ENCODE results near the gene NAT16. TPM values are rescaled to one million over a fixed set of nuclear protein-coding genes. Genes with fewer than 3 reads are reported as not detected.
A peak's percentile ranks its signal among the peaks of the same experiment; 100 is the strongest.

NAT16 gene
- total and polyA plus RNA-seq, 2 of the 4 experiments (the other 2 are of a cell fraction) = 0.05 TPM; not detected in 1

DNA sequence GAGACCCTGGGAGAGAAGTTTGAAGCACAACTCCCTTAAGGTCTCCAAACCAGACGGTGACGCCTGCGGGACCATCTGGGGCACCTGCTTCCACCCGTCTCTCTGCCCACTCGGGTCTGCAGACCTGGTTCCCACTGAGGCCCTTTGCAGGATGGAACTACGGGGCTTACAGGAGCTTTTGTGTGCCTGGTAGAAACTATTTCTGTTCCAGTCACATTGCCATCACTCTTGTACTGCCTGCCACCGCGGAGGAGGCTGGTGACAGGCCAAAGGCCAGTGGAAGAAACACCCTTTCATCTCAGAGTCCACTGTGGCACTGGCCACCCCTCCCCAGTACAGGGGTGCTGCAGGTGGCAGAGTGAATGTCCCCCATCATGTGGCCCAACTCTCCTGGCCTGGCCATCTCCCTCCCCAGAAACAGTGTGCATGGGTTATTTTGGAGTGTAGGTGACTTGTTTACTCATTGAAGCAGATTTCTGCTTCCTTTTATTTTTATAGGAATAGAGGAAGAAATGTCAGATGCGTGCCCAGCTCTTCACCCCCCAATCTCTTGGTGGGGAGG is 42.4 kb downstream of the NAT16 start:
- DNase-seq (no peak), ATAC-seq (ENCODE audit: low read depth) (no peak; the same call in 1 of the 2 replicates)
- H3K4me1 ChIP-seq (ENCODE audit: control insufficient read depth, insufficient read depth, low read length) = peaks cover 22% of the 10 kb centered on the region; the same call in 1 of the 2 replicates
- TF ChIP-seq BHLHE40 (IDR thresholded peaks at IDR 0.05; ENCODE audit: low read depth, low read length) = peak; percentile 10; the same call in 1 of the 2 replicates
- no peak for TF ChIP-seq MXI1 (IDR thresholded peaks at IDR 0.05; ENCODE audit: borderline replicate concordance, low read depth, low read length)
- no peak for TF ChIP-seq CTCF (conservative IDR thresholded peaks at IDR 0.05; ENCODE audit: low read depth, low read length)
- TF ChIP-seq MAZ (IDR thresholded peaks at IDR 0.05; ENCODE audit: borderline replicate concordance, low read depth, low read length) = peak; percentile 13; the same call in 1 of the 2 replicates
- TF ChIP-seq POLR2A (IDR thresholded peaks at IDR 0.05; ENCODE audit: low read depth, low read length) = no peak; the same call in 1 of the 2 replicates
- peak; percentile 74 for TF ChIP-seq USF2 (IDR thresholded peaks at IDR 0.05; ENCODE audit: low read depth, low read length)
- peaks cover 32% of the 10 kb centered on the region for H3K36me3 ChIP-seq (ENCODE audit: control insufficient read depth, insufficient read depth, low read length)
- peaks cover 38% of the 10 kb centered on the region for H4K20me1 ChIP-seq (ENCODE audit: insufficient read depth, low read length)
- in situ Hi-C loops (cut with MboI; ENCODE audit: low sequenced_read_pairs) = loop anchor here (5.0 kb wide), 1 partner anchor 45 kb away; no protein-coding TSS in a partner anchor
- BruUV-seq (replicated peaks) = TSS peak; percentile 88
- H3K4me3 ChIP-seq (ENCODE audit: insufficient read depth, low read depth, low read length) = no peak overlapping the region
- peak overlapping the region; percentile 3; the same call in 1 of the 2 replicates for H3K18ac ChIP-seq (ENCODE audit: low read depth, low read length)
- peaks cover 8 to 30% of the 10 kb centered on the region in 2 experiments; a peak in 3 of 4 replicates for H3K79me1 ChIP-seq (ENCODE audit: low read depth in 1 of 2, low read length in 2 of 2)
- peak overlapping the region; percentile 89 for H3K4ac ChIP-seq (ENCODE audit: low read depth, low read length)
- peak overlapping the region; percentile 92 for H2BK120ac ChIP-seq (ENCODE audit: low read depth, low read length)
- H4K5ac ChIP-seq (ENCODE audit: low read depth, low read length) = peak overlapping the region; percentile 28; the same call in 1 of the 2 replicates
- peak overlapping the region; percentile 72; the same call in 1 of the 2 replicates for H3K23ac ChIP-seq (ENCODE audit: low read depth, low read length)
- no peaks in the 10 kb centered on the region for H3K9me3 ChIP-seq (ENCODE audit: control insufficient read depth, insufficient read depth, low read length)
- peaks cover 8% of the 10 kb centered on the region for H3K9me1 ChIP-seq (ENCODE audit: insufficient read depth, low read length)
- peak overlapping the region; percentile 89 for H3K14ac ChIP-seq (replicated peaks; ENCODE audit: low read depth, low read length)
- peak overlapping the region; percentile 88 for H2AK9ac ChIP-seq (replicated peaks; ENCODE audit: low read depth, low read length, poor library complexity)
- H3K27ac ChIP-seq (ENCODE audit: insufficient read depth, low read length) = peak overlapping the region; percentile 70
- 77% methylated on average over 5 of the region's 9 CpGs; no CpG with 5 or more reads in 1 of the 2 experiments for WGBS, 2 experiments (ENCODE audit: extremely low coverage in 2 of 2, insufficient read length in 1 of 2)
- peak overlapping the region; percentile 21; the same call in 1 of the 2 replicates for H3K9ac ChIP-seq (ENCODE audit: low read depth, low read length)
- H4K8ac ChIP-seq (ENCODE audit: low read depth in 2 of 2, low read length in 2 of 2) = peak overlapping the region; percentile 77 to 81
- CTCF ChIA-PET = interaction anchor here (0.9 kb wide), 1 partner anchor 43 kb away, joined by 5 read pairs; no protein-coding TSS in a partner anchor
- peak overlapping the region; percentile 69 for H4K91ac ChIP-seq (ENCODE audit: insufficient read depth, low read depth, low read length)
- H3K56ac ChIP-seq (ENCODE audit: extremely low read depth, insufficient read depth, low read length) = peak overlapping the region; percentile 76
- peak overlapping the region; percentile 88 for H2BK5ac ChIP-seq (ENCODE audit: low read depth, low read length, poor library complexity, severe bottlenecking)
- dilution Hi-C loops (cut with HindIII; ENCODE audit: low sequenced_read_pairs, unreplicated experiment) = no loop called here
- intact Hi-C loops (cut with micrococcal nuclease) = loop anchor here (1.0 kb wide), 1 partner anchor 43 kb away; no protein-coding TSS in a partner anchor
- peak overlapping the region; percentile 64; the same call in 2 of the 3 replicates for H2BK15ac ChIP-seq (ENCODE audit: low read depth, low read length)
- H2AK5ac ChIP-seq (ENCODE audit: low read depth, low read length) = peak overlapping the region; percentile 90
- H2BK20ac ChIP-seq (ENCODE audit: low read depth, low read length) = peak overlapping the region; percentile 86
- no peaks in the 10 kb centered on the region for H3K27me3 ChIP-seq (ENCODE audit: control insufficient read depth, insufficient read depth, low read length)
- POLR2A ChIA-PET (ENCODE audit: unreplicated experiment) = no interaction called here
- peak overlapping the region; percentile 65 for H2AFZ ChIP-seq (replicated peaks; ENCODE audit: low read length, poor library complexity)
- no peak overlapping the region for H3K4me2 ChIP-seq (ENCODE audit: low read depth, low read length)
